ENCODE results near the gene EBI3. TPM values are rescaled to one million over a fixed set of nuclear protein-coding genes. Genes with fewer than 3 reads are reported as not detected.

EBI3 gene
- total RNA-seq, 1 donor from 2014 or later = not detected

- H3K4me1 Mint-ChIP-seq (ENCODE audit: low read depth) = peaks cover 11% of the 10 kb centered on the region
- TF ChIP-seq CTCF (IDR thresholded peaks at IDR 0.05; ENCODE audit: unreplicated experiment) = no peak
- peaks cover 6% of the 10 kb centered on the region for H3K27me3 Mint-ChIP-seq
- no peak overlapping the region for H3K4me3 Mint-ChIP-seq (ENCODE audit: low read depth)
- no peaks in the 10 kb centered on the region for H3K9me3 Mint-ChIP-seq (ENCODE audit: low read depth)
- no peak for DNase-seq (ENCODE audit: low spot score, unreplicated experiment)
- peaks cover under 1% of the 10 kb centered on the region for H3K36me3 Mint-ChIP-seq (ENCODE audit: insufficient read depth)
- H3K27ac Mint-ChIP-seq = no peak overlapping the region
Measured at GRCh38 chr19:4184718-4185352, 44.5 kb upstream of the EBI3 start.

- H3K9me3 Mint-ChIP-seq (ENCODE audit: low read depth) = no peaks in the 10 kb centered on the region
- H3K4me1 Mint-ChIP-seq (ENCODE audit: low read depth) = peaks cover 11% of the 10 kb centered on the region
- H3K27me3 Mint-ChIP-seq = peaks cover 6% of the 10 kb centered on the region
- no peak for TF ChIP-seq CTCF (IDR thresholded peaks at IDR 0.05; ENCODE audit: unreplicated experiment)
- no peak overlapping the region for H3K27ac Mint-ChIP-seq
- H3K36me3 Mint-ChIP-seq (ENCODE audit: insufficient read depth) = no peaks in the 10 kb centered on the region
- H3K4me3 Mint-ChIP-seq (ENCODE audit: low read depth) = no peak overlapping the region
- no peak for DNase-seq (ENCODE audit: low spot score, unreplicated experiment)
Measured at GRCh38 chr19:4185413-4186086, 43.8 kb upstream of the EBI3 start.

- H3K36me3 Mint-ChIP-seq (ENCODE audit: insufficient read depth) = no peaks in the 10 kb centered on the region
- H3K27me3 Mint-ChIP-seq = peaks cover 6% of the 10 kb centered on the region
- peaks cover 8% of the 10 kb centered on the region for H3K4me1 Mint-ChIP-seq (ENCODE audit: low read depth)
- peak; percentile 75 for DNase-seq (ENCODE audit: low spot score, unreplicated experiment)
- TF ChIP-seq CTCF (IDR thresholded peaks at IDR 0.05; ENCODE audit: unreplicated experiment) = peak; percentile 85
- no peak overlapping the region for H3K4me3 Mint-ChIP-seq (ENCODE audit: low read depth)
- H3K9me3 Mint-ChIP-seq (ENCODE audit: low read depth) = no peaks in the 10 kb centered on the region
- no peak overlapping the region for H3K27ac Mint-ChIP-seq
Measured at GRCh38 chr19:4186087-4186993, 43.0 kb upstream of the EBI3 start.

DNA sequence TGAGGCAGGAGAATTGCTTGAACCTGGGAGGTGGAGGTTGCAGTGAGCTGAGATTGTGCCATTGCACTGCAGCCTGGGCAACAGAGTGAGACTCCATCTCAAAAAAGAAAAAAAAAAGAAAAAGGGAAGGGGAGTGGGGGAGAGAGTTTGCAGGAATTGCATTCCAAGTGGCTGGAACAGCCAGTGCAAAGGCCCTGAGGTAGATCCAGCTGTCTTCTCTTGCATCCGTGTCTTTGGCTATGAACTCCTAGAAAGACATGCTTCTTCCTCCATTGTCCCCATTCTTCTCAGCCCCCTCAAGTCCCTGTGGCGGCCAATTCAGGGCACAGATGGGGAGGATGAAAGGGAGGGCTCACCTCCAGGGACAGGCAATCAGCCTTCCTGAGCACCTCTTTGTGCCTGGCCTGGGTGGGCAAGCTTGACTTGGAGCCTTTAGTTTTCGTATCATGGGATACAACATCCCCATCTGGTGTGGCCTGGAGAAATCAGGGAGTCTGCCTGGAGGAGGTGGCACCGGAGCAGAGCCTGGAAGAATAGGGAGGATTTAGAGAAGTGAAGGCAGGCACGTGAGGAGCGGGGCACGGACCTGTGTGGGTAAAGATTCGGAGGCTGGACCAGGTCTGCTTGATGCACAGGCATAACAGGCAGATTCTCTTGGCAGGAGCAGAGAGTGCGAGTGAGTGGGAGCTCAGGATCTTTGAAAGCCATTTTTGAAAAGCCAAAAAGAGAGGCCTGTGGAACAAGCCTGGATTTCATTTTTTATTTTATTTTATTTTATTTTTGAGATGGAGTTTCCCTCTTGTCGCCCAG, 41.8 kb upstream of the EBI3 start:
- H3K27me3 Mint-ChIP-seq = peaks cover 6% of the 10 kb centered on the region
- peaks cover 4% of the 10 kb centered on the region for H3K4me1 Mint-ChIP-seq (ENCODE audit: low read depth)
- no peak overlapping the region for H3K4me3 Mint-ChIP-seq (ENCODE audit: low read depth)
- no peak for TF ChIP-seq CTCF (IDR thresholded peaks at IDR 0.05; ENCODE audit: unreplicated experiment)
- no peak for DNase-seq (ENCODE audit: low spot score, unreplicated experiment)
- H3K36me3 Mint-ChIP-seq (ENCODE audit: insufficient read depth) = no peaks in the 10 kb centered on the region
- no peak overlapping the region for H3K27ac Mint-ChIP-seq
- no peaks in the 10 kb centered on the region for H3K9me3 Mint-ChIP-seq (ENCODE audit: low read depth)
